Measurements from ENCODE around the gene TTLL8. TPM values are rescaled to one million over a fixed set of nuclear protein-coding genes. Genes with fewer than 3 reads are reported as not detected.

The TTLL8 gene
- total and polyA plus RNA-seq, 2 donors (not counting 3 experiments of a cell fraction or from before 2014, with no cell fraction given) = not detected

- Histone ChIP-seq H4K20me1 (replicated peaks; ENCODE audit: control insufficient read depth, extremely low read depth, insufficient read depth, low read length) (no peaks in the 10 kb centered on the region), H3K4me3 (replicated peaks in 1 of 3; ENCODE audit: insufficient read depth in 1 of 3, low read depth in 1 of 3, low read length in 3 of 3) (no peak overlapping the region), H3K9me3 (replicated peaks; ENCODE audit: control insufficient read depth, insufficient read depth, low read length) (no peaks in the 10 kb centered on the region), H3K27me3 (ENCODE audit: control insufficient read depth in 2 of 2, insufficient read depth in 2 of 2, low read length in 2 of 2) (no peaks in the 10 kb centered on the region), H3K4me1 (ENCODE audit: control insufficient read depth, extremely low read depth, insufficient read depth, low read length) (no peaks in the 10 kb centered on the region), H3K9me1 (replicated peaks; ENCODE audit: control insufficient read depth, extremely low read depth, insufficient read depth, low read length) (no peaks in the 10 kb centered on the region), H3K79me2 (ENCODE audit: control insufficient read depth, insufficient read depth, low read length) (no peaks in the 10 kb centered on the region), H3K9ac (replicated peaks; ENCODE audit: extremely low read depth, insufficient read depth, low read length) (no peak overlapping the region), H3K27ac (ENCODE audit: insufficient read depth, low read depth, low read length) (no peak overlapping the region), H3K4me2 (ENCODE audit: insufficient read depth, low read length) (no peak overlapping the region), H2AFZ (ENCODE audit: low read depth, low read length) (no peak overlapping the region), H3K36me3 (ENCODE audit: control insufficient read depth in 2 of 2, extremely low read depth in 1 of 2, insufficient read depth in 2 of 2, low read length in 2 of 2) (no peaks in the 10 kb centered on the region)
- CTCF ChIA-PET = no interaction called here
- dilution Hi-C loops (cut with MboI; ENCODE audit: extremely low pct_ligation_motif_present, low sequenced_read_pairs) (no loop called here), intact Hi-C loops (cut with micrococcal nuclease) (no loop called here)
- no peak for TF ChIP-seq EZH2 (IDR thresholded peaks at IDR 0.05; ENCODE audit: borderline replicate concordance, low read depth, low read length, severe bottlenecking)
- no peak for TF ChIP-seq POLR2A (IDR thresholded peaks at IDR 0.05; ENCODE audit: low read depth, low read length)
- TF ChIP-seq MAX (IDR thresholded peaks at IDR 0.05; ENCODE audit: insufficient read depth, insufficient read length) = no peak
- TF ChIP-seq GATA2 (IDR thresholded peaks at IDR 0.05; ENCODE audit: insufficient read depth, insufficient read length, low read depth, low read length) = no peak
- TF ChIP-seq FOS (IDR thresholded peaks at IDR 0.05; ENCODE audit: borderline replicate concordance, insufficient read depth, low read length) = no peak
- no peak for TF ChIP-seq POLR2AphosphoS5 (IDR thresholded peaks at IDR 0.05; ENCODE audit: insufficient read depth, low read depth, low read length)
- no peak for TF ChIP-seq JUN (IDR thresholded peaks at IDR 0.05; ENCODE audit: borderline replicate concordance, insufficient read depth, insufficient read length, low read depth)
- no peak for TF ChIP-seq MYC (IDR thresholded peaks at IDR 0.05; ENCODE audit: low read depth, low read length)
- POLR2A ChIA-PET = no interaction called here
- FAIRE-seq (no peak), DNase-seq (ENCODE audit: low read depth, low spot score) (no peak)
- BruUV-seq (replicated peaks) = no TSS peak
Measured at GRCh38 chr22:50048836-50049235, 9.3 kb downstream of the TTLL8 start.

DNA sequence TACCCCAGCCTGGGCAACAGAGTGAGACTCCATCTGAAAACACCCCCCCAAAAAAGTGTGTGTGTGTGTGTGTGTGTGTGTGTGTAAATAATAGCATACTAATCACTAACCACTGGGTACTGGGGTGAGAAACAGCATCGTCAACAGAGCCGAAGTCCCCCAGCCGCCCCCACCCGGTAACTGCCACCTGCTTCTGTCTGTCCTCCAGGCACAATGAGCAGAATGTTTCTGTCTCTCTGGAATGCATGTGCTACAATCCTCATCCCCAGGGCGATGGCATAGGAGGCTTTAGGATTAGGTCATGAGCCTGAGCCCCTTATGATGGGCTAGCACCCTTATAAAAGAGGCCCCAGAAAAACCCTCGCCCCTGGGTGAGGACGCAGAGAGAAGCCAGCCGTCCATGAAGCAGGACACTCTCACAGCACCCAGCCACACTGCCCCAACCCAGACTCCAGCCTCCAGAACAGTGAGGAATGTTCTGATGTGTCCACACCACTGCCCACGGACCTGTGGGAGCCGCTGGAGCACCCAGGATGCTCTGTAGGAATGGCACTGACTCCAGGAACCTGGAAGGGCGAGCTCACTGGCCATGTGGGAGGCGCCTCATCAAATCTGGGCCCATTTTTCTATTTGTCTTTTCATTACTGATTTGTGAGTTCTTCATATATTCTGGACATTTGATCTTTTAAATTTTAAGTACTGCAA is 9.9 kb downstream of the TTLL8 start:
- DNase-seq (ENCODE audit: low read depth, low spot score) = no peak
- FAIRE-seq = no peak
- POLR2A ChIA-PET = no interaction called here
- no peaks in the 10 kb centered on the region for H3K36me3 ChIP-seq (ENCODE audit: control insufficient read depth in 2 of 2, extremely low read depth in 1 of 2, insufficient read depth in 2 of 2, low read length in 2 of 2)
- no peaks in the 10 kb centered on the region for H3K9me3 ChIP-seq (replicated peaks; ENCODE audit: control insufficient read depth, insufficient read depth, low read length)
- no peak for TF ChIP-seq POLR2A (IDR thresholded peaks at IDR 0.05; ENCODE audit: low read depth, low read length)
- TF ChIP-seq FOS (IDR thresholded peaks at IDR 0.05; ENCODE audit: borderline replicate concordance, insufficient read depth, low read length) = no peak
- no peak for TF ChIP-seq GATA2 (IDR thresholded peaks at IDR 0.05; ENCODE audit: insufficient read depth, insufficient read length, low read depth, low read length)
- TF ChIP-seq JUN (IDR thresholded peaks at IDR 0.05; ENCODE audit: borderline replicate concordance, insufficient read depth, insufficient read length, low read depth) = no peak
- TF ChIP-seq POLR2AphosphoS5 (IDR thresholded peaks at IDR 0.05; ENCODE audit: insufficient read depth, low read depth, low read length) = no peak
- no peak for TF ChIP-seq EZH2 (IDR thresholded peaks at IDR 0.05; ENCODE audit: borderline replicate concordance, low read depth, low read length, severe bottlenecking)
- no peak for TF ChIP-seq MYC (IDR thresholded peaks at IDR 0.05; ENCODE audit: low read depth, low read length)
- TF ChIP-seq, protein P1, sequence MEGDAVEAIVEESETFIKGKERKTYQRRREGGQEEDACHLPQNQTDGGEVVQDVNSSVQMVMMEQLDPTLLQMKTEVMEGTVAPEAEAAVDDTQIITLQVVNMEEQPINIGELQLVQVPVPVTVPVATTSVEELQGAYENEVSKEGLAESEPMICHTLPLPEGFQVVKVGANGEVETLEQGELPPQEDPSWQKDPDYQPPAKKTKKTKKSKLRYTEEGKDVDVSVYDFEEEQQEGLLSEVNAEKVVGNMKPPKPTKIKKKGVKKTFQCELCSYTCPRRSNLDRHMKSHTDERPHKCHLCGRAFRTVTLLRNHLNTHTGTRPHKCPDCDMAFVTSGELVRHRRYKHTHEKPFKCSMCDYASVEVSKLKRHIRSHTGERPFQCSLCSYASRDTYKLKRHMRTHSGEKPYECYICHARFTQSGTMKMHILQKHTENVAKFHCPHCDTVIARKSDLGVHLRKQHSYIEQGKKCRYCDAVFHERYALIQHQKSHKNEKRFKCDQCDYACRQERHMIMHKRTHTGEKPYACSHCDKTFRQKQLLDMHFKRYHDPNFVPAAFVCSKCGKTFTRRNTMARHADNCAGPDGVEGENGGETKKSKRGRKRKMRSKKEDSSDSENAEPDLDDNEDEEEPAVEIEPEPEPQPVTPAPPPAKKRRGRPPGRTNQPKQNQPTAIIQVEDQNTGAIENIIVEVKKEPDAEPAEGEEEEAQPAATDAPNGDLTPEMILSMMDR (IDR thresholded peaks at IDR 0.05; ENCODE audit: extremely low read depth in 1 of 2, insufficient read depth in 1 of 2, low read depth in 1 of 2, low read length in 2 of 2) = no peak
- TF ChIP-seq MAX (IDR thresholded peaks at IDR 0.05; ENCODE audit: insufficient read depth, insufficient read length) = no peak
- no peak overlapping the region for H3K4me2 ChIP-seq (ENCODE audit: insufficient read depth, low read length)
- no peak overlapping the region for H3K4me3 ChIP-seq (replicated peaks in 1 of 3; ENCODE audit: insufficient read depth in 1 of 3, low read depth in 1 of 3, low read length in 3 of 3)
- dilution Hi-C loops (cut with MboI; ENCODE audit: extremely low pct_ligation_motif_present, low sequenced_read_pairs) (no loop called here), intact Hi-C loops (cut with micrococcal nuclease) (no loop called here)
- H2AFZ ChIP-seq (ENCODE audit: low read depth, low read length) = no peak overlapping the region
- BruUV-seq (replicated peaks) = no TSS peak
- H3K9ac ChIP-seq (replicated peaks; ENCODE audit: extremely low read depth, insufficient read depth, low read length) = no peak overlapping the region
- CTCF ChIA-PET = no interaction called here
- H3K27ac ChIP-seq (ENCODE audit: insufficient read depth, low read depth, low read length) = no peak overlapping the region
- H4K20me1 ChIP-seq (replicated peaks; ENCODE audit: control insufficient read depth, extremely low read depth, insufficient read depth, low read length) = no peaks in the 10 kb centered on the region
- H3K4me1 ChIP-seq (ENCODE audit: control insufficient read depth, extremely low read depth, insufficient read depth, low read length) = no peaks in the 10 kb centered on the region
- no peaks in the 10 kb centered on the region for H3K9me1 ChIP-seq (replicated peaks; ENCODE audit: control insufficient read depth, extremely low read depth, insufficient read depth, low read length)
- no peaks in the 10 kb centered on the region for H3K27me3 ChIP-seq (ENCODE audit: control insufficient read depth in 2 of 2, insufficient read depth in 2 of 2, low read length in 2 of 2)
- no peaks in the 10 kb centered on the region for H3K79me2 ChIP-seq (ENCODE audit: control insufficient read depth, insufficient read depth, low read length)
